IMR-90 (cell line): Measurements from ENCODE around the gene SSBP2. TPM values are rescaled to one million over a fixed set of nuclear protein-coding genes. Genes with fewer than 3 reads are reported as not detected.
A peak's percentile ranks its signal among the peaks of the same experiment; 100 is the strongest.

Source experiments
- ATAC-seq: fragments of 200-7000 bp; cut with Tn5 transposase; 2 replicates; pipeline ENCODE4 v1.9.1; 2020; ENCODE audit warnings: low read depth, mild to moderate bottlenecking, moderate library complexity
- BruUV-seq: library from RNA; stranded (reverse); fragments of 400-500 nt; replicated peaks from 2 replicates; lab custom pipeline; 2021; lab: Mats Ljungman, UMichigan
- CTCF ChIA-PET: fragments of 300-600 bp; formaldehyde crosslinking; extraction: SDS; loops from one replicate; lab custom pipeline; 2021; ENCODE audit warnings: antibody characterized with exemption; lab: Yijun Ruan, JAX
- POLR2A ChIA-PET: fragments of 300-600 bp; sonication (Branson Sonifier 250); formaldehyde crosslinking; loops from one replicate; lab custom pipeline; 2022; ENCODE audit warnings: antibody characterized with exemption; ENCODE audit not compliant: unreplicated experiment; lab: Charles Lee
- DNase-seq: peaks from one replicate; pipeline ENCODE4 v3.0.0; 2013
- H2AFZ ChIP-seq: replicated peaks from 2 replicates; pipeline ENCODE3; 2013; ENCODE audit warnings: low read length, mild to moderate bottlenecking; ENCODE audit not compliant: poor library complexity
- H2AK5ac ChIP-seq: 2 replicates; pipeline ENCODE4 v1.6.1; 2013; ENCODE audit warnings: low read depth, low read length, inconsistent platforms
- H2AK9ac ChIP-seq: replicated peaks from 2 replicates; pipeline ENCODE3; 2013; ENCODE audit warnings: mild to moderate bottlenecking, low read depth, low read length, moderate library complexity; ENCODE audit not compliant: poor library complexity
- H2BK120ac ChIP-seq: 2 replicates; pipeline ENCODE4 v1.6.1; 2013; ENCODE audit warnings: low read depth, low read length, inconsistent platforms
- H2BK15ac ChIP-seq: 3 replicates; pipeline ENCODE4 v1.6.1; 2013; ENCODE audit warnings: low read depth, low read length, inconsistent platforms
- H2BK20ac ChIP-seq: 2 replicates; pipeline ENCODE4 v1.6.1; 2013; ENCODE audit warnings: low read depth, mild to moderate bottlenecking, inconsistent platforms, low read length, moderate library complexity
- H2BK5ac ChIP-seq: 2 replicates; pipeline ENCODE4 v1.6.1; 2013; ENCODE audit warnings: mild to moderate bottlenecking, low read depth, low read length, inconsistent platforms; ENCODE audit not compliant: poor library complexity, severe bottlenecking
- H3K14ac ChIP-seq: replicated peaks from 2 replicates; pipeline ENCODE4 v1.6.1; 2013; ENCODE audit warnings: low read depth, low read length, inconsistent platforms
- H3K18ac ChIP-seq: 2 replicates; pipeline ENCODE4 v1.6.1; 2013; ENCODE audit warnings: low read depth, low read length, control low read depth
- H3K23ac ChIP-seq: 2 replicates; pipeline ENCODE4 v1.6.1; 2013; ENCODE audit warnings: low read depth, low read length, inconsistent platforms
- H3K27ac ChIP-seq: 2 replicates; pipeline ENCODE4 v1.5.1; 2013; ENCODE audit warnings: mild to moderate bottlenecking, control low read depth, low read length; ENCODE audit not compliant: insufficient read depth
- H3K27me3 ChIP-seq: 2 replicates; pipeline ENCODE4 v1.6.1; 2013; ENCODE audit warnings: low read length; ENCODE audit not compliant: control insufficient read depth, insufficient read depth
- H3K36me3 ChIP-seq: 2 replicates; pipeline ENCODE4 v1.6.1; 2013; ENCODE audit warnings: low read length, mixed read lengths; ENCODE audit not compliant: control insufficient read depth, insufficient read depth
- H3K4ac ChIP-seq: 2 replicates; pipeline ENCODE4 v1.6.1; 2013; ENCODE audit warnings: low read depth, low read length, inconsistent platforms
- H3K4me1 ChIP-seq: 2 replicates; pipeline ENCODE4 v1.6.1; 2013; ENCODE audit warnings: low read length, mixed read lengths; ENCODE audit not compliant: control insufficient read depth, insufficient read depth
- H3K4me2 ChIP-seq: 2 replicates; pipeline ENCODE4 v1.6.1; 2013; ENCODE audit warnings: low read depth, mild to moderate bottlenecking, control low read depth, low read length, moderate library complexity
- H3K4me3 ChIP-seq: 2 replicates; pipeline ENCODE4 v1.5.1; 2013; ENCODE audit warnings: low read depth, mild to moderate bottlenecking, control low read depth, low read length, moderate library complexity; ENCODE audit not compliant: insufficient read depth
- H3K56ac ChIP-seq: 2 replicates; pipeline ENCODE4 v1.6.1; 2013; ENCODE audit warnings: low read length, inconsistent platforms; ENCODE audit not compliant: insufficient read depth; ENCODE audit errors: extremely low read depth
- H3K79me1 ChIP-seq, 2 experiments: 2 replicates each; pipeline ENCODE4 v1.6.1; 2013; ENCODE audit warnings: low read length in 2 of 2, inconsistent platforms in 1 of 2, low read depth in 1 of 2
- H3K9ac ChIP-seq: 2 replicates; pipeline ENCODE4 v1.6.1; 2013; ENCODE audit warnings: low read depth, low read length, control low read depth
- H3K9me1 ChIP-seq: 2 replicates; pipeline ENCODE4 v1.6.1; 2013; ENCODE audit warnings: low read length, inconsistent platforms; ENCODE audit not compliant: insufficient read depth
- H3K9me3 ChIP-seq: 2 replicates; pipeline ENCODE4 v1.6.1; 2013; ENCODE audit warnings: low read length; ENCODE audit not compliant: control insufficient read depth, insufficient read depth
- H4K20me1 ChIP-seq: 2 replicates; pipeline ENCODE4 v1.6.1; 2013; ENCODE audit warnings: low read length, inconsistent platforms; ENCODE audit not compliant: insufficient read depth
- H4K5ac ChIP-seq: 2 replicates; pipeline ENCODE4 v1.6.1; 2013; ENCODE audit warnings: mild to moderate bottlenecking, low read depth, low read length, control low read depth
- H4K8ac ChIP-seq, 2 experiments: 2 replicates each; pipeline ENCODE4 v1.6.1; 2013; ENCODE audit warnings: low read depth in 2 of 2, low read length in 2 of 2, control low read depth in 1 of 2, inconsistent platforms in 1 of 2
- H4K91ac ChIP-seq: 2 replicates; pipeline ENCODE4 v1.6.1; 2013; ENCODE audit warnings: low read depth, low read length, inconsistent platforms; ENCODE audit not compliant: insufficient read depth
- BHLHE40 ChIP-seq: fragments of 150-350 bp; IDR thresholded peaks from 2 replicates; pipeline ENCODE4 v1.6.1; 2016; ENCODE audit warnings: mild to moderate bottlenecking, low read depth, low read length
- CEBPB ChIP-seq: IDR thresholded peaks from 2 replicates; pipeline ENCODE4 v1.6.1; 2012; ENCODE audit warnings: low read depth, low read length, improper control_type of control experiment
- CHD1 ChIP-seq: IDR thresholded peaks from 2 replicates; pipeline ENCODE4 v1.6.1; 2012; ENCODE audit warnings: low read depth, low read length, improper control_type of control experiment
- CTCF ChIP-seq: conservative IDR thresholded peaks from 2 replicates; pipeline ENCODE4 v1.5.1; 2012; ENCODE audit warnings: mild to moderate bottlenecking, low read depth, low read length, improper control_type of control experiment
- ELK1 ChIP-seq: fragments of 150-350 bp; IDR thresholded peaks from 2 replicates; pipeline ENCODE4 v1.6.1; 2016; ENCODE audit warnings: low read depth, mild to moderate bottlenecking, low read length, moderate library complexity, borderline replicate concordance
- FOS ChIP-seq: fragments of 150-350 bp; IDR thresholded peaks from 2 replicates; pipeline ENCODE4 v1.6.1; 2016; ENCODE audit warnings: low read depth, low read length
- MAFK ChIP-seq: IDR thresholded peaks from 2 replicates; pipeline ENCODE4 v1.6.1; 2012; ENCODE audit warnings: low read depth, low read length, improper control_type of control experiment
- MAZ ChIP-seq: IDR thresholded peaks from 2 replicates; pipeline ENCODE4 v1.6.1; 2012; ENCODE audit warnings: low read depth, mild to moderate bottlenecking, low read length, improper control_type of control experiment, moderate library complexity, borderline replicate concordance
- MXI1 ChIP-seq: IDR thresholded peaks from 2 replicates; pipeline ENCODE4 v1.6.1; 2012; ENCODE audit warnings: low read depth, mild to moderate bottlenecking, low read length, moderate library complexity, borderline replicate concordance
- NFE2L2 ChIP-seq: fragments of 150-350 bp; IDR thresholded peaks from 2 replicates; pipeline ENCODE4 v1.6.1; 2016; ENCODE audit warnings: low read depth, mild to moderate bottlenecking, low read length
- POLR2A ChIP-seq: IDR thresholded peaks from 2 replicates; pipeline ENCODE4 v1.6.1; 2012; ENCODE audit warnings: mild to moderate bottlenecking, low read depth, low read length
- RAD21 ChIP-seq: IDR thresholded peaks from 2 replicates; pipeline ENCODE4 v1.6.1; 2012; ENCODE audit warnings: low read length, improper control_type of control experiment
- RCOR1 ChIP-seq: IDR thresholded peaks from 2 replicates; pipeline ENCODE4 v1.6.1; 2012; ENCODE audit warnings: mild to moderate bottlenecking, low read length, improper control_type of control experiment; ENCODE audit not compliant: insufficient replicate concordance
- RFX5 ChIP-seq: IDR thresholded peaks from 2 replicates; pipeline ENCODE4 v1.8.0; 2012; ENCODE audit warnings: low read depth, mild to moderate bottlenecking, low read length, moderate library complexity
- SMC3 ChIP-seq: fragments of 150-350 bp; IDR thresholded peaks from 2 replicates; pipeline ENCODE4 v1.6.1; 2016; ENCODE audit warnings: low read depth, mild to moderate bottlenecking, antibody characterized with exemption, low read length, moderate library complexity
- USF2 ChIP-seq: fragments of 150-350 bp; IDR thresholded peaks from 2 replicates; pipeline ENCODE4 v1.6.1; 2017; ENCODE audit warnings: mild to moderate bottlenecking, antibody characterized with exemption, low read length, low read depth
- WGBS, 2 experiments: methylation state at CpG; one replicate each; pipeline versions ENCODE4 v1.1.5 to v1.1.7; 2013; ENCODE audit warnings: missing lambda C conversion rate in 2 of 2; ENCODE audit not compliant: insufficient read length in 1 of 2; ENCODE audit errors: extremely low coverage in 2 of 2; 5-methylcytosine and 5-hydroxymethylcytosine counted together
- dilution Hi-C: fragments of 300-500 bp; cut with HindIII; formaldehyde crosslinking; loops from one replicate; pipeline ENCODE4 v1.14.3; 2018; ENCODE audit warnings: low sequenced_read_pairs; ENCODE audit not compliant: unreplicated experiment
- in situ Hi-C: fragments of 300-500 bp; cut with MboI; formaldehyde crosslinking; loops from 3 replicates; pipeline ENCODE4 v1.14.3; 2019; ENCODE audit warnings: low sequenced_read_pairs, inconsistent platforms, mixed read lengths
- intact Hi-C: fragments of 100-400 bp; cut with micrococcal nuclease; formaldehyde crosslinking; loops from 2 replicates; pipeline ENCODE4 v1.10.0; 2022
- polyA plus RNA-seq, 3 experiments: library from polyadenylated mRNA; depleted of rRNA; stranded (reverse); fragments of >200 nt; gene quantifications; 2 replicates each; pipeline ENCODE4 v1.2.3, GENCODE V29; 2012; ENCODE audit warnings: low replicate concordance in 1 of 3
- total RNA-seq: library from RNA; depleted of rRNA; stranded (reverse); fragments of >200 nt; gene quantifications from 2 replicates; pipeline ENCODE4 v1.2.3, GENCODE V29; 2012

Gene SSBP2
- total and polyA plus RNA-seq, 2 of the 4 experiments (the other 2 are of a cell fraction) = 38.4 to 42.7 TPM

- WGBS, 2 experiments = no CpG with 5 or more reads among the region's 2 CpGs
- no peak for TF ChIP-seq FOS
- no peak for TF ChIP-seq CEBPB
- TF ChIP-seq BHLHE40 = no peak
- TF ChIP-seq POLR2A = no peak
- TF ChIP-seq USF2 = no peak
- TF ChIP-seq RAD21 = no peak
- no peak for TF ChIP-seq MAFK
- TF ChIP-seq ELK1 = no peak
- TF ChIP-seq CHD1 = no peak
- TF ChIP-seq SMC3 = no peak
- no peak for TF ChIP-seq MXI1
- no peak for TF ChIP-seq RFX5
- TF ChIP-seq CTCF = no peak
- no peak for TF ChIP-seq RCOR1
- TF ChIP-seq MAZ = no peak
- TF ChIP-seq NFE2L2 = no peak
- peaks cover 4% of the 10 kb centered on the region for H3K4me1 ChIP-seq
- no peak overlapping the region for H2BK5ac ChIP-seq
- no peak for DNase-seq
- H2BK120ac ChIP-seq = no peak overlapping the region
- no peak overlapping the region for H4K8ac ChIP-seq
- no peak overlapping the region for H2AK5ac ChIP-seq
- no peak for ATAC-seq
- no peak overlapping the region for H3K27ac ChIP-seq
- no peak overlapping the region for H3K4me3 ChIP-seq
- no peak overlapping the region for H2BK20ac ChIP-seq
- H2BK15ac ChIP-seq = no peak overlapping the region
- peaks cover 9 to 24% of the 10 kb centered on the region in 2 experiments for H3K79me1 ChIP-seq
- H3K9ac ChIP-seq = no peak overlapping the region
- no peaks in the 10 kb centered on the region for H3K27me3 ChIP-seq
- peaks cover 2% of the 10 kb centered on the region; the same call in 1 of the 2 replicates for H3K36me3 ChIP-seq
- dilution Hi-C loops (no loop called here), intact Hi-C loops (loop anchor here (5.0 kb wide), 1 partner anchor 120 kb away; no protein-coding TSS in a partner anchor), in situ Hi-C loops (loop anchor here (5.0 kb wide), 1 partner anchor 240 kb away; no protein-coding TSS in a partner anchor)
- no peak overlapping the region for H2AFZ ChIP-seq
- H3K4me2 ChIP-seq = no peak overlapping the region
- H4K20me1 ChIP-seq = no peaks in the 10 kb centered on the region
- H3K9me3 ChIP-seq = no peaks in the 10 kb centered on the region
- no peak overlapping the region for H4K91ac ChIP-seq
- H3K23ac ChIP-seq = 0 out of 2 replicates have a peak overlapping the region, but pooled peaks have one; percentile 8
- POLR2A ChIA-PET = no interaction called here
- no peak overlapping the region for H2AK9ac ChIP-seq
- peaks cover 2% of the 10 kb centered on the region; the same call in 1 of the 2 replicates for H3K9me1 ChIP-seq
- H3K4ac ChIP-seq = no peak overlapping the region
- no peak overlapping the region for H3K18ac ChIP-seq
- no peak overlapping the region for H4K5ac ChIP-seq
- CTCF ChIA-PET = no interaction called here
- BruUV-seq = no TSS peak
- no peak overlapping the region for H3K56ac ChIP-seq
- no peak overlapping the region for H3K14ac ChIP-seq
Observed at GRCh38 chr5:81747030-81747429, 3.9 kb downstream of the SSBP2 start.
